ENCODE measurements around the gene SYP.

The SYP gene

DNA sequence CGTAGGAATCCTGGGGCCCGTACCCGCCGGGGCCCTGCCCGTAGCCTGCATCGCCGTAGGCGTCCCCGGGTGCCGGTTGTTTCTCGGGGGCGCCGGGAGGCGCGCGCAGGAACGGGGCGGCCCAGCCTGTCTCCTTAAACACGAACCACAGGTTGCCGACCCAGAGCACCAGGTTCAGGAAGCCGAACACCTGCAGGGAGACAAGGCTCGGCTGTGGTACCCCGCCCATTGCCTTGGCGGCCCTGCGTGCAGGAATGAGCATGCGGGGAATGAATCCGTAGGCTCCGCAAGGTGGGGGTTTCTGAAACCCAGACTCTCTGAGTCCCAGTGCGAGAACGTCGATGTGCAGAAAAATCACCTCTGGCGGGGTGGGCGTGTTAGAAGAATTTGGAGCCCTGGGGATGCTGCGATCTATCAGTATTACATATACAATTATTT, 8.4 kb downstream of the SYP start:
- Mint-ChIP-seq H3K27me3 (no peaks in the 10 kb centered on the region), H3K27ac (peak overlapping the region; percentile 94), H3K4me3 (peak overlapping the region; percentile 78), H3K36me3 (ENCODE audit: low read depth) (no peaks in the 10 kb centered on the region), H3K4me1 (ENCODE audit: low read depth) (peaks cover 56% of the 10 kb centered on the region), H3K9me3 (no peaks in the 10 kb centered on the region)
- intact Hi-C loops (cut with micrococcal nuclease): loop anchor here (2.0 to 5.0 kb wide), 2 partner anchors 46 to 77 kb away; partner anchors contain the start of genes CCDC22 and PPP1R3F

DNA sequence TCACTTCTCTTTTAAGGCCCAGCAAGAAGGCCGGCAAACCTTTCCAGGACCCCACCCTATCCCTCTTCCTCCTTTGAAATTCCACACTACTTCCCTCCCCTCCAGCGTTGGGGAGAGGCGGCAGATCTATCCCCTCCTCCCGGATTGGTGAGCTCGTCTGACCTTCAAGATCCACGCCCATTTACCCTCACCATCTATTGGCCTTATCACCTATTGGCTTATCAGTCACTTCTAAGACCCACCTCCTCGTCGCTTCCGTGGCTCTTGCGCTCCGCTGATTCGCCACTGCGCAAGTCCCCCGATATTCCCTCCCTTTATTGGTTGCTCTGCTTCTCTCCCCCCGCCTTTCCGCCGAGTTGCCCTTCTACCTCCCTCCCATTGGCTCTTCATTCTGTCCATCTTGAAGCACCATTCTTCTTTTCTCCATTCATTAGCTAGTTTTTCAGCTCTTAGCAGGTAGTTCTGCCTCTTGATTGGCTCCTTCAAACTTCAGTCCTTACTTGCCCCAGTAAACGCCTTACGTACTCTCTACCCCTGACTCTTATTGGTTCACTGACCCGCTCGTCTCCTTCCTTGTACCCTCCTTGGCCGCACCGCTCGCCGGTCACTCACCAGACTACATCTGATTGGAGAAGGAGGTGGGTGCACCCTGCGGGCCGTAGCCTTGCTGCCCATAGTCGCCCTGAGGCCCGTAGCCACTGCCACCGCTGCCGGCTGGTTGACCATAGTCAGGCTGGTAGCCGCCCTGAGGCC, 9.0 kb downstream of the SYP start:
- H3K4me1 Mint-ChIP-seq (ENCODE audit: low read depth): peaks cover 60% of the 10 kb centered on the region
- H3K4me3 Mint-ChIP-seq: peak overlapping the region; percentile 78
- intact Hi-C loops (cut with micrococcal nuclease): loop anchor here (2.0 to 5.0 kb wide), 2 partner anchors 46 to 78 kb away; partner anchors contain the start of genes CCDC22 and PPP1R3F
- H3K27me3 Mint-ChIP-seq: no peaks in the 10 kb centered on the region
- H3K9me3 Mint-ChIP-seq: no peaks in the 10 kb centered on the region
- peak overlapping the region; percentile 94 for H3K27ac Mint-ChIP-seq
- H3K36me3 Mint-ChIP-seq (ENCODE audit: low read depth): no peaks in the 10 kb centered on the region

DNA sequence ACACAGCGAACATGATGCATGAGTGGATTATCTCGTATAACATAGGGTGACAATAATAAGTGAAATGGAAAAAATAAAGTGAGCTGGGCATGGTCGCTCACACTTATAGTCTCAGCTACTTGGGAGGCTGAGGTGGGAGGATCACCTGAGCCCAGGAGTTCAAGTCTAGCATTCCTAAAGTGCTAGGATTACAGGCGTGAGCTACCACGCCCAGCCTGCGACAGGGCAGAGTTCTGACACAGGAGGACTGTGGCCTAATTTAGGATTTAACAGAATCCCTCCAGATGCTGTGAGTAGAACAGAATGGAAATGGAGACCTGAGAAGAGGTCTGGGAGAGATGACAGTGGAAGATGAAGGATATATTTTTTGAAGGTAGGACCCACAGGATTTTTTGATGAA, 10.4 kb downstream of the SYP start:
- H3K9me3 Mint-ChIP-seq: no peaks in the 10 kb centered on the region
- H3K36me3 Mint-ChIP-seq (ENCODE audit: low read depth): peaks cover 7% of the 10 kb centered on the region
- no peaks in the 10 kb centered on the region for H3K27me3 Mint-ChIP-seq
- H3K4me1 Mint-ChIP-seq (ENCODE audit: low read depth): peaks cover 68% of the 10 kb centered on the region
- intact Hi-C loops (cut with micrococcal nuclease): loop anchor here (2.0 to 5.0 kb wide), 2 partner anchors 48 to 79 kb away; partner anchors contain the start of genes CCDC22 and PPP1R3F
- H3K27ac Mint-ChIP-seq: peak overlapping the region; percentile 94
- no peak overlapping the region for H3K4me3 Mint-ChIP-seq

DNA sequence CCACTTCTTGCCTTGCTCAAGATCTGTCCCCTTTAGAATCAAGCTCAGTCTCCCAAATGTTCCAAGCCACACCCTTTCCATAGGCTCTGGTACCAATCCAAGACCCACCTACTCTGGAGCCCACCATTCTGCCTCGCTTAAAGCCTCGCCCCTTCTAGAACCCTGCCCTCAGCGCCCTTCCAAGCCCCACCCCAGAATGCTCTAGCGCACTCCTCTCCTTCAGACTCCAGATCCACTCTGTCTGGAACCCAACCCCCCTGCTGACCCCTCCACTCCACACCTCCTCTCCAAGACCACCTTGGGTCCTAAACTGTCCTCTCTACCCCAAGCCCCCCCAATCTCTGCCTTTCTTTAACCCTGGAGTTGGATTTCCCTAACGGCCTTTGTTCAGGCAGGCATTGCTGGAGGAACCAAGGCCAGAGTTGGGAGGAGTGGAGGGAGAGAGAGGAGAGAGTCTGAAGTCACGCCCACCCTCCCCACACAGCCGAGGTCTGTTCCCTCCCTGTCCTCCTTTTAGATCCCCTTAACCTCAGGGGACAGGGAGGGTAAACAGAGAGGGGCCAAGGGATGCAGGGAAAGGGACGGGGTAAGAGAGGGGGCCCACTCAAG, 11.4 kb downstream of the SYP start:
- Mint-ChIP-seq H3K9me3 (no peaks in the 10 kb centered on the region), H3K27me3 (no peaks in the 10 kb centered on the region), H3K36me3 (ENCODE audit: low read depth) (peaks cover 18% of the 10 kb centered on the region), H3K27ac (peak overlapping the region; percentile 94), H3K4me3 (no peak overlapping the region), H3K4me1 (ENCODE audit: low read depth) (peaks cover 75% of the 10 kb centered on the region)
- intact Hi-C loops (cut with micrococcal nuclease): no loop called here

DNA sequence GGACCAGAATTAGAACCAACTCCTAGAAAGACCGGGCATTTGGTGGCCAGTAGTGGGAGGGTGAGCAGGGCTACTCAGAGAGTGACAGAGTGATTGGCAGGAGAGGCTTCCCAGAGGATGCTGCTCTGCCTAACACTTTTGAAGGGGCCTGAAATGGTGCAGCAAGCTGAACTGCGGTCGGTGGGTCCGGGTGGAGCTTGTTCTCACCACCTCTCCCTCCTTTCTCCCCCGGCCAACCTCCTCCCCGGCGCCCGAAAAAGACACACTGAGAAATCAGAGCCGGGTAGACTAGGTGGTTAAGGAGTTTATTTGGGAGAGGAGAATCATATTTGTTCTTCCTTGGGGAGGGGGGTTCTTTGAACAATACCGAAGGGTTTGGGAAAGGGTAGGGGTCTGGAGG, 12.5 kb downstream of the SYP start:
- peak overlapping the region; percentile 75 for H3K27ac Mint-ChIP-seq
- no peak overlapping the region for H3K4me3 Mint-ChIP-seq
- H3K36me3 Mint-ChIP-seq (ENCODE audit: low read depth): peaks cover 28% of the 10 kb centered on the region

DNA sequence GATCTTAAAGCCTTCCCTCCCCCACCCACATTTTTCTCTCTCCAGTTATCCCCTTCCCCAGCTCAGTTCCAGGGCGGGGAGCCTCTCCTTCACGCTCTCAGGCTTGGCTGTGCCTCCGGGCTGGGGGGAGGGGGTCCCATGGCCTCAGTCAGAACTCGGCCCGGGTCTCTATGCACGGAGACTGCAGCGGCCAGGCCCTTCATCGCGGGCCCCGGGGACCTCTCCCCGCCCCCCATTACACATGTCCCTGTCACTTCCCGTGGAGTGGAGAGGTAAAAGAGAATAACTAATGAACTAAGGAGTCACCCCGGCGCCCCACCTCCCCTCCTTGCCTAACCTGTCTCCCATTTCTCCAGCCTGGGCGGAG, 13.0 kb downstream of the SYP start:
- Mint-ChIP-seq H3K27me3 (no peaks in the 10 kb centered on the region), H3K4me3 (no peak overlapping the region), H3K36me3 (ENCODE audit: low read depth) (peaks cover 33% of the 10 kb centered on the region), H3K4me1 (ENCODE audit: low read depth) (peaks cover 67% of the 10 kb centered on the region), H3K9me3 (no peaks in the 10 kb centered on the region), H3K27ac (peak overlapping the region; percentile 75)
- intact Hi-C loops (cut with micrococcal nuclease): no loop called here

More for the DNA sequence above, 12.5 kb downstream of the SYP start:
- Mint-ChIP-seq H3K27me3 (no peaks in the 10 kb centered on the region), H3K4me1 (ENCODE audit: low read depth) (peaks cover 67% of the 10 kb centered on the region), H3K9me3 (no peaks in the 10 kb centered on the region)
- intact Hi-C loops (cut with micrococcal nuclease): no loop called here

DNA sequence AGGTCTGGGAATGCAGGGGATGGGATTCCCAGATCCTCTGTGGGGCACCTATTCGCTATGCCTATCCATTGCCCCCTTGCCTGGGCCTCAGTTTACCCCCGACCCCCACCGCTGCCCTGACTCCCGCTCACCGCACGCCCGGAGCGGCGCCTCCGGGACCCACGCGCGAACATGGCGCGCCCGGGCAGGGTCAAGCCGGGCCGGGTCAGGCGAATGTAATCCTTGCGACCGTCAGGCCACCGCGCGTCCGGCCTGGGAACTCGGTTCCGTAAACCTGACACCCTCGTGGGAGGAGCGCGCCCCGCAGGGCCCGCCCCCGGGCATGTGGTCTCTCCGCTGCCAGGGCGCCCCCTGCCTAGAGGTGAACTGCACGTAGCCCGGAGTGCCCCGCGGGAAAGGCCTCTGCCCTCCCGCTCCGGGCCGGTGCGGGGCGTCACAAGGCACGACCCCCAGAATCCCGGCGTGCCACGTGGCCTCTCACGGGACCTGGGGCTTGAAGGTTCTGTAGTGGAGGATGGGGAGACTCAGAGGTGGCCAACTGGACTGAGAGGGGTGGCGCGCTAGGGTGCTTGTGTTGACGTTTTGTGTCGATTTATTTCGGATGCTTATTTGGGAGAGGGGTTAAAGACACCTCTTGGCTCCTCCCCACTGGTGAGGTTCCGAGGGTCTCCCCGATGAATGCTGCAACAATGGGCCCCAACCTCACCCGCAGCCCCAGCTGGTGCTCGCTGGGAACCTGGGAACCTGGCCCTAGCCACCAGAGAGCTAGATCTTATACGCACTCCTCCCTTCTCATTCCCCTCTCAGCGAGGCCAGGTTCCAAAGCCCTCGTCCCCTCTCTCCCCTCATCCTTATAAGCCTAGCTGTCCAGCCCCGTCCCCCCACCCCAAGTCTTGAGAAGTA, 13.6 kb downstream of the SYP start, which contains the start of gene PRICKLE3:
PRICKLE3 (minus strand) TSS at position 249 of the 903 bp plus-strand sequence; CDS start at position 173, 76 bp downstream.
- Mint-ChIP-seq H3K9me3 (no peaks in the 10 kb centered on the region), H3K27ac (peak within 1 kb of the TSS; percentile 78), H3K4me1 (ENCODE audit: low read depth) (peaks cover 67% of the 10 kb centered on the region), H3K27me3 (no peaks in the 10 kb centered on the region), H3K4me3 (peak within 1 kb of the TSS; percentile 84), H3K36me3 (ENCODE audit: low read depth) (peaks cover 38% of the 10 kb centered on the region)
- intact Hi-C loops (cut with micrococcal nuclease): no loop called here

DNA sequence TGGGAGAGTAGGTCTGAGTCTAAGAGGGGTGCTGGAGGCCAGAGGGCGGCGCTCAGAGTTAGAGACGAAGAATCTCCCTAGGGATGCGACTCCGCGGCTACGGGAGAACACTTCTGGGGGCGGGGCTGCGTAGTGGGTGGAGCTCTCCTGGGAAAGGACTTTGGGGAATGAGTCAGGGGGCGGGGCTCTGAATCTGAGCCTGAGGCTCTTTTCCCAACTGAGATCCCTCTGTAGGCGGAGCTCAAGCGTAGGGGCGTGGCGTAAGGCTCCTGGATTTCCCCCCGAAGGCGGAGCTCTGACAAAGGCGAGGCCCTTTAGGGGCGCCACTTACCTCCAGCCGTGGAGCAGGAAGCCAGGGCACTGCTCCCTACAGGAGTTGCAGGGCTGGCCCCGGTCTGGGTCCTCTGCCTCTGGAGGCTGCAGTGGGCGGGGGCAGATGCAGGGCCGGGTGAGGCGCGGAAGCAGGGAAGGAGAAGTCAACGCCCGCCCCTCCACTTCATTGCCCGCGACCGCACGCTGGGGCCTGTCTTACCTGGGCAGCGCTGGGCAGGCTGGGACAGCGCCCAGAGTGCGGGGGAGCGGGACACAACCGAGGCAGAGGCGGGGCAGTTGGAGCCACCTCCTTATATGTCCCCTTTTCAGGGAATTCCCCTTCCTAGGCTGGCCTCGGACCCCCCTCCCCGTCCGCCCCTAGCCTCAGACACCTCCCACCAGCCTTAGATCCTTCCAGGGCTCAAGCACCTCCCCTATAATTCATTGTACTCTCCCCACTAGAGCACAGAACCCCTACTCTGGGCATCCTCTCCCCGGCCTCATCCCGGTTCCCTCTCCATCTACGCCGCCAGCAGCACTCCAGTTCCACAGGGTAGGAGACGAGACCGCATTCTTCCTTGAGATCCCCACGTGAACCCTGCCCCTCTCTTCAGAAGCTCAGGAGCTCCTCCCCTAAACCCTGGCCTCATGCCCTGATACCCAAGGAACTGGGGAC, 15.4 kb downstream of the SYP start:
- H3K4me3 Mint-ChIP-seq: peak overlapping the region; percentile 84

DNA sequence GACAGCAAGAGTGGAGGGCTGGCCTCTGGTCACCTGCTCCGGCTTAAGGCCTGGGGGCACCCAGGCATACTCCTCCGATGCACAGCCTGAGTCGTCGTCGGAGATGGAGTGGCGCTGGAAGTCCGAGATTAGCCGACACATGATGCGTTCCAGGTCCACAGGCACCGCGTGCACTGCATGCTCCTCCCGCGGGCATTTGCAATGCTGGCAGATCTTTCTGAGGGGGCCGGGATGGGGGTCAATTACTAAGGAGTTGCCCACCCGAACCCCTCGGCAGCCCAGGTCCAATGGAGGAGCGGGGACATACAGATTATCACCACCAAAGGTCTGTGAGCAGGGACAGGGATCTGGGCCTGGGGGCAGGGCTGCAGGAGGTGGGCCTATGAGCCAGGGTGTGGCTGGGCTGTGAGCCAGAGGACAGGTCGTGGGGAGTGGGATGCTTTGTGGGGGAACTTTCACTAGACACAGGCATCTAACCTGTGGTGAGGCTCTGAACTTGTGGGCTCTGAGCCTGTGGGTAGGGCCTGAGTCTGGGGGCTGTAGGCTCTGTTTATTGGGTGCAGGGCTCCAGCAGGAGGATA, 16.2 kb downstream of the SYP start:
- H3K27ac Mint-ChIP-seq: peak overlapping the region; percentile 78
- no peaks in the 10 kb centered on the region for H3K27me3 Mint-ChIP-seq
- H3K9me3 Mint-ChIP-seq: no peaks in the 10 kb centered on the region
- intact Hi-C loops (cut with micrococcal nuclease): no loop called here
- H3K4me1 Mint-ChIP-seq (ENCODE audit: low read depth): peaks cover 64% of the 10 kb centered on the region
- H3K36me3 Mint-ChIP-seq (ENCODE audit: low read depth): peaks cover 62% of the 10 kb centered on the region
- H3K4me3 Mint-ChIP-seq: peak overlapping the region; percentile 84

More for the DNA sequence above, 15.4 kb downstream of the SYP start:
- intact Hi-C loops (cut with micrococcal nuclease): no loop called here
- Mint-ChIP-seq H3K4me1 (ENCODE audit: low read depth) (peaks cover 64% of the 10 kb centered on the region), H3K9me3 (no peaks in the 10 kb centered on the region), H3K36me3 (ENCODE audit: low read depth) (peaks cover 54% of the 10 kb centered on the region), H3K27me3 (no peaks in the 10 kb centered on the region), H3K27ac (peak overlapping the region; percentile 78)

DNA sequence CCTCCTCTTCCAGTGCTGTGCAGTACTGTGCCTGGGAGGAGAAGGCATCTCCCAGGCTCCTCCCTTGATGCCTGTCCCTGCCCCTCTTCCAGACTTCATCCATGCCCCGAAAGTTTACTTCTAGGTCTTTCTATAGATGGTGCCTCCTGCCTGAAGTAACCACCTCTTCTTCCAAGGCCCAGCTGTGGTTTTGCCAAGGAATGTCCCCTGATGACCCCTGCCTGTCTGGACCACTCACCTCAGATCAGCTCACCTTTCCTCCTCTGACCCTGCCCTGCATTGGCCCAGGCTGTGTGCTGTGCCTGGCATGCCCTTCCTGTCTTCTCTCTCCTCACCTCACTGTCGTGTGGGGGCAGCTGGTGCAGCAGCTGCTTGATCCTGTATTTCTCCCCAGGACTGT, 20.6 kb downstream of the SYP start:
- Mint-ChIP-seq H3K27me3 (no peaks in the 10 kb centered on the region), H3K4me1 (ENCODE audit: low read depth) (peaks cover 67% of the 10 kb centered on the region), H3K9me3 (no peaks in the 10 kb centered on the region), H3K36me3 (ENCODE audit: low read depth) (peaks cover 96% of the 10 kb centered on the region), H3K4me3 (no peak overlapping the region), H3K27ac (no peak overlapping the region)
- intact Hi-C loops (cut with micrococcal nuclease): no loop called here

DNA sequence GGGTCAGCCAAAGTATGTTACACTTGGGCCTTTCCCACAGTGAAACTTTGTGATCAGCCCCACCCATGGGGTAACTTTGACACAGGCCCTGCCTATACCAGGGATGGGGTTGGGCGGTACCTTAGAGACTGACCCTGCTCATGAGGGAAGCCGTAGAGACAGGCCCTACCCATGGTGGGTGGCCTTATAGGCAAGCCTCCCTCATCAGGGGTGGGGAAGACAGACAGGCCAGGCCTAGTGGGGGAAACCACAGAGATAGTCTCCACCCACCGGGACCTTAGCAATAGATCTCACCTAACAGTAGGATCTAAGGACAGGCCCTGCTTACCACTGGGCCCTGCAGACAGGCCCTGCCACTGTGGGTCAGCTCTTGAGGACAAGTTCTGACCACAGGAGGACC, 21.5 kb downstream of the SYP start:
- Mint-ChIP-seq H3K27ac (no peak overlapping the region), H3K27me3 (no peaks in the 10 kb centered on the region), H3K36me3 (ENCODE audit: low read depth) (peaks cover 95% of the 10 kb centered on the region), H3K9me3 (no peaks in the 10 kb centered on the region), H3K4me3 (no peak overlapping the region), H3K4me1 (ENCODE audit: low read depth) (peaks cover 64% of the 10 kb centered on the region)
- intact Hi-C loops (cut with micrococcal nuclease): no loop called here

DNA sequence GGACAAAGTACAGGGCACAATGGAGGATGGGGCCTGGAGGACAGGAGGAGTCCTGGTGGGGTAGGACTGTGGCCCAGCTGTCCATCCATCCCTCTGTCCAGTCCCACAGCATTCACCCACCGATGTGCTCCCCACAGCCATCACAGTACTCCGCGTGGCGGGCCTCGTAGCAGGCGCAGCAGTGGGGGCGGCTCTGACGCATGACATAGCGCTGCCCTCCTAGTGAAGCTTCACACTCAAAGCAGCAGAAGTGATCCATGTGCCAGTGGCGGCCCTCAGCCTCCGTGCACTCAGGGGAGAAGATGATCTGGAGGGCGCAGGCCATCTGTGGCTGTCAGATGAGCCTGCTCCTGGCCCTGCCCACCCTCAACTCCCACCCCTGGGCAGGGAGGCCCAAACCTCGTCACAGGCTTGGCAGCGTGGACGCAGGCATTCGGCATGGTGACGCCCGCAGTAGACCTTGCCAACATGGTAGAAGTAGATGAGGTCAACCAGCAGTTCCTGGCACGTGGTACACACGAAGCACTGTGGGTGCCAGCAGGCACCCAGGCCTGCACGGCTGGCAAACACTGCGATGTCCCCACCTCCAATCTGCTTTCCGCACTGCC, 22.0 kb downstream of the SYP start:
- Mint-ChIP-seq H3K4me1 (ENCODE audit: low read depth) (peaks cover 70% of the 10 kb centered on the region), H3K36me3 (ENCODE audit: low read depth) (peaks cover 95% of the 10 kb centered on the region), H3K9me3 (no peaks in the 10 kb centered on the region), H3K27me3 (no peaks in the 10 kb centered on the region), H3K4me3 (no peak overlapping the region), H3K27ac (peak overlapping the region; percentile 74)
- intact Hi-C loops (cut with micrococcal nuclease): no loop called here
